Naive B cell (primary cell): ENCODE measurements around the gene SPTBN5. TPM values are rescaled to one million over a fixed set of nuclear protein-coding genes. Genes with fewer than 3 reads are reported as not detected.

Source experiments
- ATAC-seq, 2 donors: fragments of 150-1000 bp; cut with Tn5 transposase; 2 replicates each; pipeline ENCODE4 v1.10.0; 2021; ENCODE audit warnings: low read depth in 2 of 2, mild to moderate bottlenecking in 2 of 2, moderate library complexity in 2 of 2
- DNase-seq: peaks from one replicate; pipeline ENCODE4 v3.0.0; 2022
- H3K27ac Mint-ChIP-seq, 6 donors: one replicate each; pipeline ENCODE4 v1.8.0; 2020 to 2022; ENCODE audit warnings: mild to moderate bottlenecking in 6 of 6, mixed read lengths in 6 of 6, moderate library complexity in 5 of 6, inconsistent platforms in 2 of 6
- H3K27me3 Mint-ChIP-seq, 3 donors: one replicate each; pipeline ENCODE4 v1.8.0; 2021 to 2022; ENCODE audit warnings: mixed read lengths in 3 of 3, mild to moderate bottlenecking in 1 of 3
- H3K36me3 Mint-ChIP-seq, 2 donors: one replicate each; pipeline ENCODE4 v1.8.0; 2020 to 2022; ENCODE audit warnings: mixed read lengths in 2 of 2, inconsistent platforms in 1 of 2, mild to moderate bottlenecking in 1 of 2
- H3K4me1 Mint-ChIP-seq, 3 donors: one replicate each; pipeline ENCODE4 v1.8.0; 2020 to 2022; ENCODE audit warnings: mixed read lengths in 3 of 3, inconsistent platforms in 1 of 3, mild to moderate bottlenecking in 1 of 3, moderate library complexity in 1 of 3
- H3K4me3 Mint-ChIP-seq, 8 donors: one replicate each; pipeline ENCODE4 v1.8.0; 2020 to 2022; ENCODE audit warnings: mild to moderate bottlenecking in 8 of 8, mixed read lengths in 8 of 8, moderate library complexity in 8 of 8, inconsistent platforms in 2 of 8
- H3K9me3 Mint-ChIP-seq, 7 donors: one replicate each; pipeline ENCODE4 v1.8.0; 2020 to 2022; ENCODE audit warnings: mixed read lengths in 7 of 7, mild to moderate bottlenecking in 5 of 7, inconsistent platforms in 2 of 7, moderate library complexity in 1 of 7
- polyA plus RNA-seq, 6 donors: library from polyadenylated mRNA; unstranded; fragments of 300-500 nt; fragmentation: Illumina TruSeq; gene quantifications; one replicate each; pipeline ENCODE4 v1.2.3, GENCODE V29; 2021; ENCODE audit warnings: low read depth in 6 of 6

SPTBN5 gene
- polyA plus RNA-seq, 6 donors from 2014 or later = not detected

GRCh38 chr15:41921639-41922038 lies 27.8 kb upstream of the SPTBN5 start:
- DNase-seq = no peak
- H3K36me3 Mint-ChIP-seq = peaks cover 6 to 19% of the 10 kb centered on the region in 2 donors
- H3K9me3 Mint-ChIP-seq = peaks cover 3 to 21% (median 9%) of the 10 kb centered on the region in 7 donors
- no peaks in the 10 kb centered on the region for H3K27me3 Mint-ChIP-seq
- no peak for ATAC-seq
- peak overlapping the region in 1 of 8 donors; percentile 63 for H3K4me3 Mint-ChIP-seq
- peak overlapping the region in 2 of 6 donors; percentile 82 to 87 for H3K27ac Mint-ChIP-seq
- H3K4me1 Mint-ChIP-seq = peaks cover 34 to 42% (median 42%) of the 10 kb centered on the region in 3 donors

DNA sequence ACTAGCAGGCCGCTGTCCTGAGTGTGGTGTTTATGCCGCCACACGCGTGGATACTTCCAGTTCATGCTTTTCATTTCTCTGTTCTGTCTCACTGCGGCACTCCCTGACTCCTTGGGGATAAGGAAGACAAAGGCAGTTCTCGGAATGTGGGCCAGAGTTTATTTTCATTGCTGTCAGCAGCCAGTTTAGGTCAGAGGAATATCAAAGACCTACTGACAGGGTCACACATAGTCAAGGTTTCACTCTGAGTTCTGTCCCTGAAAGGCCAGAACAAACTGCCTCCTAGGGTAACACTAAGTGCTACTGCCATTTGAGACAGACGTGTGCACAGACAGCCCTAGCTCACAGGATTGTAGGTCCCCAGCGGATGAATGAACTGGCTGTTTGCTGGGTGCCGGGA lies 27.3 kb upstream of the SPTBN5 start:
- Mint-ChIP-seq H3K9me3 (peaks cover 3 to 21% (median 9%) of the 10 kb centered on the region in 7 donors), H3K27me3 (no peaks in the 10 kb centered on the region), H3K4me3 (peak overlapping the region in 1 of 8 donors; percentile 51), H3K27ac (peak overlapping the region in 1 of 6 donors; percentile 78), H3K36me3 (peaks cover 6 to 19% of the 10 kb centered on the region in 2 donors), H3K4me1 (peaks cover 34 to 42% (median 42%) of the 10 kb centered on the region in 3 donors)
- ATAC-seq (no peak), DNase-seq (no peak)

DNA sequence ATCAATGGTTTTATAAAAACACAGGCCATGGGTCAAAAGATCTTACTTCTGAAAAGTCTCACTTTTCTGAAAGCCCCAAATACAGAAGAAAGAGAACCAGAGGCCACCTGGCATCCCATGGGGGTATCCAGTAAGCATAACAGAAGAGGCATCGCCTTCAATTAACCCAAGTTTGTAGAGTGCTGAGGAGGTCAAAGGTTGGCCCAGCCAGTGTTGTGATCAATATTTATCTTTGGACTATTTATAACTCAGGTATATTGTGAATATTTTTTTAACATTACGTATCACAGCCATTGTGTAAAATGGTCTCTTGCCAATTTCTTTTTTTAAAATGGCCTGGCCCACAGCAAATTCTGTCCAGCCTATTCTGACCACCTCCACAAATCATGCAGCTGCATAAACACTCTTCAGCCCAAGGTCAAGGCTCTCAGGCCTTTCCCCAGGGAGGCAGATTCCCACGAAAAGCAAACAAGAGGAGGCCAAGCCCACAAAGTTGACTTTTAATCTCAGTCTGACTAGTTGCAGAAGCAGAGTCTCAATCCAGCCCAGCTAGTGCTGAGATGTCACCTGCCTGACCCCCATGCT lies 26.2 kb upstream of the SPTBN5 start:
- no peak for DNase-seq
- Mint-ChIP-seq H3K9me3 (peaks cover 3 to 21% (median 9%) of the 10 kb centered on the region in 7 donors), H3K4me3 (no peak overlapping the region), H3K27ac (peak overlapping the region in 5 of 6 donors; percentile 24 to 86 (median 56)), H3K27me3 (no peaks in the 10 kb centered on the region), H3K36me3 (peaks cover 6 to 19% of the 10 kb centered on the region in 2 donors), H3K4me1 (peaks cover 31 to 42% (median 40%) of the 10 kb centered on the region in 3 donors)
- no peak for ATAC-seq

- H3K27me3 Mint-ChIP-seq = no peaks in the 10 kb centered on the region
- no peak for ATAC-seq
- no peak for DNase-seq
- H3K36me3 Mint-ChIP-seq = peaks cover 6 to 19% of the 10 kb centered on the region in 2 donors
- peak overlapping the region in 1 of 8 donors; percentile 43 for H3K4me3 Mint-ChIP-seq
- peak overlapping the region in 4 of 6 donors; percentile 39 to 86 (median 76) for H3K27ac Mint-ChIP-seq
- H3K4me1 Mint-ChIP-seq = peaks cover 31 to 39% (median 38%) of the 10 kb centered on the region in 3 donors
- H3K9me3 Mint-ChIP-seq = peaks cover 3 to 21% (median 9%) of the 10 kb centered on the region in 7 donors
Observed at GRCh38 chr15:41919201-41919820, 25.5 kb upstream of the SPTBN5 start.

DNA sequence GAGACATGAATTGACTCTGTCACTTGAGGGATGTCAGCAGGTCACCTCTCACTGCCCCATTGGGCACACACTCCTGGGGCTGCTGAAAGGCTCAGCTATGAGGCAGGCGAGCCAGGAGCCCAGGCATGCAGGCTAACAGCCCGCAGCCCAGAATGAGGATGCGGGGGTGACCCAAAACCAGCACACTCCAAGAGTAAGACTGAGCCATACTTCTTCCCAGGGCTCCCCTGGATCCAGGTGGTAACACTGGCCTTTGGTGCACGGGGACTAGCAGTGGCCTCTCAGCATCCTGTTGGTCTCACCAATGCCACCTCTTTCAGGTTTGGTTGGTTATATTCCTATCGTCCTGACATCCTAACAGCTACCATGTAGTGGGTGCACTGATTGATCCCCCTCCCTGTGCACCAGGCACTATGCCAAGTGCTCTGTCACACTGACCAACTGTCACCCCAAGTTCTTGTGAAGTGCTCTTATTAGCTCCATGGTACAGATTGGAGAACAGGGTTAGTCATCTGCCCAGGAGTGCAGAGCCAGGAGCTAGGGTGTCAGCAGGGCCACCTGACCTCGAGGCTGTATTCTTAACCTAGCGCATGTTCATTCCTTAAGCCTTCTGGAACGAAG lies 24.8 kb upstream of the SPTBN5 start:
- DNase-seq = no peak
- Mint-ChIP-seq H3K36me3 (peaks cover 10 to 19% of the 10 kb centered on the region in 2 donors), H3K4me3 (no peak overlapping the region), H3K9me3 (peaks cover 3 to 21% (median 9%) of the 10 kb centered on the region in 7 donors), H3K27ac (peak overlapping the region in 3 of 6 donors; percentile 37 to 75 (median 63)), H3K4me1 (peaks cover 28 to 32% (median 31%) of the 10 kb centered on the region in 3 donors), H3K27me3 (no peaks in the 10 kb centered on the region)
- ATAC-seq = no peak

DNA sequence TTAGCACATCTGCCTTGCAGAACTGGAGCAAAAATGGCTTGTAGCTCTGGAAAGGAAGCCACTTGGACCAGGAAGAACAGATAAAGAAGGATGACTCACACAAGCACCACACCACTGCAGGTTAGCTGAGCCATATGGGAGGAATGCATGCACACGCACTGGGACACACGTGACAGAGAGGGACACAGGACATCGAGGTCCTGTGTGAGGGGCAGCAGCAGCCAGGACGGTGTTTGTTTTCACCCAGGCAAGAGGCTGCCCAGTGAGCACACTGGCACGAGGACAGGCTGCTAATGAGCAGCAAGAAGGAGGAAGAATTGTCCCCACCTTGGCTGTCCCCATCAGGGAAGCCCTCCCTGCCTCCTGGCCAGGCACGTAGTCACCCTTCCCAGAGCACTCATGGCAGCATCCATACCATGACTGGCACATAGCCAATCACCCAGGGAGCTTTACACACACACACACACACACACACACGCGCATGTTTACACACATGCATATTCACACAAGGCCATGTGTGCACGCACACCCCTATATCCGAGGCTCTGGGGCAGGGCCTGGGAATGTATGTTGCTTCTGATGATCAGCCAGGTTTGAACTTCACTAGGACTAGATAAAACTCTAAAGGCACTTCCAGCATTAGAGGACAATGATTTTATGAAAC lies 24.0 kb upstream of the SPTBN5 start:
- peaks cover 21 to 25% (median 24%) of the 10 kb centered on the region in 3 donors for H3K4me1 Mint-ChIP-seq
- H3K4me3 Mint-ChIP-seq = no peak overlapping the region
- peak overlapping the region in 2 of 6 donors; percentile 56 to 84 for H3K27ac Mint-ChIP-seq
- ATAC-seq = no peak
- H3K9me3 Mint-ChIP-seq = peaks cover 3 to 17% (median 9%) of the 10 kb centered on the region in 7 donors
- no peak for DNase-seq
- peaks cover 10 to 22% of the 10 kb centered on the region in 2 donors for H3K36me3 Mint-ChIP-seq
- H3K27me3 Mint-ChIP-seq = no peaks in the 10 kb centered on the region

DNA sequence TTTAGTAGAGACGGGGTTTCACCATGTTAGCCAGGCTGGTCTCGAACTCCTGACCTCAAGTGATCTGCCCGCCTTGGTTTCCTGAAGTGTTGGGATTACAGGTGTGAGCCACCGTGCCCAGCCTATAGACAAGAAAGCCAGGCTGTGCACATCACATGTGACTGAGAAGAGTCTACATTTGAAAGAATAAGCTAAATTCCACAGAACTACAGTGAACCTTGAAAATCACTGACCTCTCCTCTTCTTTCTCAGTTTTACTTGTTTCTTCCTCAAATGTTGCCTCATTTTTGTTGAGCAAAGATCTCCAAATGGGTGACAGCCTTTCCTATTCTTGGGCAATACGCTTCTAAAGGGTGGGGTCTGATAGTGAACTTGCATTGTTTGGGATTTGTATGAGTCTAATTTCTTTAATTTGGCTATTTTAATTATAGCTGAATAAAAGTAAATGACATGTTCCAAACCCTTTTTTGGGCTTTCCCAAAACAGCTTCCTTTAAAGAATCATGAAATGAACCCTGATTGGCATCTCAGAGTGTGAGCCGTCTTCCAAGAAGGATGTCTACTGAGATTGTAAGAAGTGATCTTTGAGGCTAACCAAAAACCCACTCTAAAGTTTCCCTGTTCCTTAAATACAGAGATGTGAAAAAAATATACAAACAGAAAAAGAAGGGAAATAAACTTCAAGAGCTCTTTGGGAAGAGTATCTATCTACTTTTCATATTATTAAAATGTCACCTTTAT lies 21.6 kb upstream of the SPTBN5 start:
- Mint-ChIP-seq H3K27ac (peak overlapping the region in 1 of 6 donors; percentile 33), H3K36me3 (peaks cover 5 to 23% of the 10 kb centered on the region in 2 donors), H3K4me1 (peaks cover 10 to 21% (median 15%) of the 10 kb centered on the region in 3 donors), H3K4me3 (peak overlapping the region in 1 of 8 donors; percentile 66), H3K9me3 (no peaks in the 10 kb centered on the region), H3K27me3 (no peaks in the 10 kb centered on the region)
- ATAC-seq = no peak
- DNase-seq = no peak

- peaks cover 10 to 13% (median 11%) of the 10 kb centered on the region in 3 donors for H3K4me1 Mint-ChIP-seq
- DNase-seq = no peak
- H3K9me3 Mint-ChIP-seq = no peaks in the 10 kb centered on the region
- no peaks in the 10 kb centered on the region for H3K27me3 Mint-ChIP-seq
- H3K27ac Mint-ChIP-seq = peak overlapping the region in 1 of 6 donors; percentile 63
- peaks cover 11 to 17% of the 10 kb centered on the region in 2 donors for H3K36me3 Mint-ChIP-seq
- peak overlapping the region in 1 of 8 donors; percentile 25 for H3K4me3 Mint-ChIP-seq
- ATAC-seq = no peak
Observed at GRCh38 chr15:41914411-41914810, 20.6 kb upstream of the SPTBN5 start.

DNA sequence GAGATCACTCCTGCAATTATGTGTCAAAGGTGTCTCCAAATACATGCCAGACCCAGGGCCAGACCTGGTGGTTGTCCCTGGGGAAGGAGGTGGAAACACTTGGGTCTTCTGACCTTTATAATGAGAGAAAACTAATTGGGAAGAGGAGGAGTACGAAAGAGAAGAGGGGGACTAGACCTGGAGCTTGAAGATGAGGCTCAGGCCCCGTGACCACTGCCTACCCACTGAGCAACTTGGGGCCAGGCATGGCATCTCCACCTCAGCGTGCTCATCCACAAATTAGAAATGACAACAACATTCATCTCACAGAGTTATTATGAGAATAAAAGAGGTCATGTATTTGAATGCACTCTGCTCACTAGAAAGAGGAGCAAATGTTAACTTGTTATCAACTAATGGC lies 19.4 kb upstream of the SPTBN5 start:
- H3K27ac Mint-ChIP-seq = no peak overlapping the region
- no peak for DNase-seq
- H3K36me3 Mint-ChIP-seq = peaks cover 12 to 16% of the 10 kb centered on the region in 2 donors

GRCh38 chr15:41911691-41912345 lies 18.0 kb upstream of the SPTBN5 start:
- Mint-ChIP-seq H3K27me3 (no peaks in the 10 kb centered on the region), H3K4me1 (peaks cover 7 to 10% (median 9%) of the 10 kb centered on the region in 3 donors), H3K9me3 (peaks cover 0 to 2% (median 0%) of the 10 kb centered on the region in 7 donors), H3K36me3 (peaks cover 11 to 28% of the 10 kb centered on the region in 2 donors), H3K27ac (peak overlapping the region in 1 of 6 donors; percentile 42), H3K4me3 (no peak overlapping the region)
- ATAC-seq (no peak), DNase-seq (no peak)

More for the DNA sequence above, 19.4 kb upstream of the SPTBN5 start:
- no peak for ATAC-seq
- Mint-ChIP-seq H3K4me3 (no peak overlapping the region), H3K9me3 (no peaks in the 10 kb centered on the region), H3K4me1 (peaks cover 7 to 13% (median 9%) of the 10 kb centered on the region in 3 donors), H3K27me3 (no peaks in the 10 kb centered on the region)

DNA sequence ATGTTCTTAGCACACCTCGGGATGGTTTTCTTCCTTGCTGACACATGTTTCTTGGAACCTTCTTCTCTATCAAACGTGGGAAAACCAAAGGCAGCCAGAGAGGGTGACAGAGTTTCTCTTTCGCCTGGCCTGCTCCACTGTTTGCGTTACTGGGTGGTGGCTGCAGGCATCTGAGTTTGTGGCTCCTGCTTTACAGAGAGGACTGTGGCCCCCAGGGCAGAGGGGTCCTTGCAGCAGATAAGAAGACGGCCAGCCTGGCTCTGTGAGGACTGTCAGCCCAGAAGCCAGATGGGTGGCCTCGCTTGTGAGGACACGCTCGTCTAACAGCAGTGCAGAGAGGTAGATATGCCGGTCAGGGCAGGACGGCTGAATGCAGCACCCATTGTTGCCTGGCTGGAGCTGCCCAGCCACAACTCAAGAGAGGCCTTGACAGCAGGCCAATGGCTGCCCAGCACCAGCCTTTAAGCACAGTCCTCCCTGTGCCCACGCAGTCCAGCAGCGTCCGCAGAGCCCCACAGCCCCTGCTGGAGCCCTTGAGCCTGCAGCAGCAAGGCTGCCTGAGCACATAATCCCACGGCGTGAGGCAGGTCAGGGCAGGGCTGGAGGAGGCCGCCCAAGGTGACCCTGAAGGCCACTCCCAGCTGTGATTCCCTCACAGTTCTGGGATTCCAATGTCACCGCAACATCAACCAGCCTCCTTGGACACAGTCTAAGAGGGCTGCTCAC lies 15.0 kb upstream of the SPTBN5 start:
- H3K36me3 Mint-ChIP-seq = peaks cover 17 to 36% of the 10 kb centered on the region in 2 donors
- no peak overlapping the region for H3K4me3 Mint-ChIP-seq
- DNase-seq = no peak
- no peak for ATAC-seq
- H3K4me1 Mint-ChIP-seq = peaks cover 6 to 9% (median 8%) of the 10 kb centered on the region in 3 donors
- peaks cover 0 to 6% (median 6%) of the 10 kb centered on the region in 7 donors for H3K9me3 Mint-ChIP-seq
- no peak overlapping the region for H3K27ac Mint-ChIP-seq
- H3K27me3 Mint-ChIP-seq = no peaks in the 10 kb centered on the region

GRCh38 chr15:41907141-41907540 lies 13.3 kb upstream of the SPTBN5 start:
- Mint-ChIP-seq H3K27ac (peak overlapping the region in 1 of 6 donors; percentile 15), H3K4me3 (no peak overlapping the region), H3K36me3 (peaks cover 12 to 35% of the 10 kb centered on the region in 2 donors), H3K4me1 (peaks cover 6 to 9% (median 8%) of the 10 kb centered on the region in 3 donors), H3K9me3 (peaks cover 0 to 6% (median 6%) of the 10 kb centered on the region in 7 donors), H3K27me3 (no peaks in the 10 kb centered on the region)
- DNase-seq (no peak), ATAC-seq (no peak)
